AG09309 (cell line): ENCODE data around the gene CERS5.
"Not testable (repeated sequence)": the region's sequence is repeated elsewhere in the genome, so short reads cannot be mapped to it uniquely, and the experiment has no call there.

Source experiments
- DNase-seq: peaks from one replicate; pipeline ENCODE4 v3.0.0-alpha.2; 2010; ENCODE audit warnings: low read depth
- H3K4me3 ChIP-seq: 2 replicates; pipeline ENCODE4 v1.5.1; 2011; ENCODE audit warnings: mild to moderate bottlenecking, low read depth, low read length, moderate library complexity; ENCODE audit not compliant: control insufficient read depth
- CTCF ChIP-seq: IDR thresholded peaks from 2 replicates; pipeline ENCODE4 v1.5.1; 2011; ENCODE audit warnings: mild to moderate bottlenecking, low read depth, low read length, inconsistent platforms; ENCODE audit not compliant: insufficient read depth, control insufficient read depth; ENCODE audit errors: missing control alignments

CERS5 gene

GRCh38 chr12:50160643-50161042 is 6.5 kb downstream of the CERS5 start:
- no peak for TF ChIP-seq CTCF
- H3K4me3 ChIP-seq = no peak overlapping the region
- DNase-seq = no peak

GRCh38 chr12:50157259-50157658 is 9.9 kb downstream of the CERS5 start:
- no peak overlapping the region for H3K4me3 ChIP-seq
- TF ChIP-seq CTCF = no peak
- DNase-seq = no peak

GRCh38 chr12:50156641-50157040 is 10.5 kb downstream of the CERS5 start:
- no peak overlapping the region for H3K4me3 ChIP-seq
- DNase-seq = no peak
- no peak for TF ChIP-seq CTCF

DNA sequence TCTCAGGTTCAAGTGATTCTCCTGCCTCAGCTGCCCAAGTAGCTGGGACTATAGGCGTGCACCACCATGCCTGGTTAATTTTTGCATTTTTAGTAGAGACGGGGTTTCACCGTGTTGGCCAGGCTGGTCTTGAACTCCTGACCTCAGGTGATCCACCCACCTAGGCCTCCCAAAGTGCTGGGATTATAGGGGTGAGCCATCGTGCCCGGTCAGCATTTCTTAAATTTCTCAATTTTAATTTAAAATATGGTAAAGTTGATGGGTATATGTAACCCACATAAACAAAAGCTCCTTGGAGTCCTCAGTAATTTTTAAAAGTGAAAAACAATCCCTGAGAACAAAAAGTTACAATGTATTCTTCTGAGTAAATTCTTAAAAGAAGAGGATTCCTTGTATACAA is 12.2 kb downstream of the CERS5 start:
- not testable (repeated sequence) for H3K4me3 ChIP-seq, DNase-seq

DNA sequence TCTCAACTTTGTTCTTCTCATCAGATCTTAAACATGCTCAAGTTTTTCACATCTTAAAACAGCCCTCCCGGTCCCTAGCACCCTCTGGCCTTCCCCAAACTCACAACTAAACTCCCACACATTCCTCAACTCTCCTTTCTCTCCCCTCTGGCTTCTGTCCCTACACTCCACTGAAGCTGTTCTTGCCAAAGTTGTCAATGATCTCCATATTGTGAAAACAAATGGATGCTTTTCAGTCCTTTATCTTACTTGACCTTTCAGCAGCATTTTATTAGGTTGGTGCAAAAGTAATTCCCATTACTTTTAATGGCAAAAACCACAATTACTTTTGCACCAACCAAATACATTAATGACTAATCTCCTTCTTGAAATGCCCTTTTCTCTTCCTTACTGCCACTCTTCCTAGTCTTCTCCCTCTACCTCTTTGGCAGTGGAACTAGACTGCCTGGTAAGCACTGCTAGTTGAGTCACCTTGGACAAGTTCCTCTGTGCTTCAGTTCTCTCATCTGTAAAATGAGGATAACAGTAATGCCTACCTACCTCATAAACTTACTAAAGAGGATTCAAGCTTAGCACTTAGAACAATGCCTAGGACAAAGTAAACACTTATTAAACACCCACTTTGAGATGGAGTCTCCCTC is 16.0 kb downstream of the CERS5 start:
- DNase-seq = no peak
- no peak overlapping the region for H3K4me3 ChIP-seq
- no peak for TF ChIP-seq CTCF

GRCh38 chr12:50149311-50149710 is 17.9 kb downstream of the CERS5 start:
- no peak for TF ChIP-seq CTCF
- H3K4me3 ChIP-seq = no peak overlapping the region
- no peak for DNase-seq

- H3K4me3 ChIP-seq, DNase-seq: not testable (repeated sequence)
Measured at GRCh38 chr12:50148011-50148410, 19.2 kb downstream of the CERS5 start.

DNA sequence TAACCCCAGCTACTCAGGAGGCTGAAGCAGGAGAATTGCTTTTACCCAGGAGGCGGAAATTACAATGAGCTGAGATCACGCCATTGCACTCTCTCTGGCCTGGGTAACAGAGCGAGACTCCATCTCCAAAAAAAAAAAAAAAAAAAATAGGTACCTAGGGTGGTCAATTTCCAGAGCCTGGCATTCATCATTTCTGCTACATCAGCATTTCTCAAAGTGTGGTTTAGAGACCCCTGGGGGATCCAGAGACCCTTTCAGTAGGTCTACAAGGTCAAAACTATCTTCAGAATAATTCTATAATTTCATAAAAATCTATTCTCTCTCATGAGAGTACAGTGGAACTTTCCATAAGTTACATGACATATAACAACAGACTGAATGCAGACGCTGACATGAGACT is 19.9 kb downstream of the CERS5 start:
- no peak for TF ChIP-seq CTCF
- no peak for DNase-seq
- H3K4me3 ChIP-seq = no peak overlapping the region
